Measurements from ENCODE around the gene CAMTA1.
"Not testable (repeated sequence)": the region's sequence is repeated elsewhere in the genome, so short reads cannot be mapped to it uniquely, and the experiment has no call there.

Gene CAMTA1

GRCh38 chr1:7684132-7684531 is 898.9 kb downstream of the CAMTA1 start:
- TF ChIP-seq CTCF (IDR thresholded peaks at IDR 0.05; ENCODE audit: control insufficient read depth, insufficient read depth, low read depth, low read length, missing control alignments), result no peak
- DNase-seq (ENCODE audit: low read depth), result no peak
- H3K4me3 ChIP-seq (ENCODE audit: control insufficient read depth, low read depth, low read length), result no peak overlapping the region

- TF ChIP-seq CTCF (IDR thresholded peaks at IDR 0.05; ENCODE audit: control insufficient read depth, insufficient read depth, low read depth, low read length, missing control alignments), result no peak
- no peak for DNase-seq (ENCODE audit: low read depth)
- H3K4me3 ChIP-seq (ENCODE audit: control insufficient read depth, low read depth, low read length), result no peak overlapping the region
Measured at GRCh38 chr1:7684861-7685635, 899.8 kb downstream of the CAMTA1 start.

- no peak for DNase-seq (ENCODE audit: low read depth)
- no peak overlapping the region for H3K4me3 ChIP-seq (ENCODE audit: control insufficient read depth, low read depth, low read length)
- no peak for TF ChIP-seq CTCF (IDR thresholded peaks at IDR 0.05; ENCODE audit: control insufficient read depth, insufficient read depth, low read depth, low read length, missing control alignments)
Measured at GRCh38 chr1:7686301-7686850, 901.1 kb downstream of the CAMTA1 start.

- no peak overlapping the region for H3K4me3 ChIP-seq (ENCODE audit: control insufficient read depth, low read depth, low read length)
- TF ChIP-seq CTCF (IDR thresholded peaks at IDR 0.05; ENCODE audit: control insufficient read depth, insufficient read depth, low read depth, low read length, missing control alignments), result no peak
- DNase-seq (ENCODE audit: low read depth), result no peak
Measured at GRCh38 chr1:7687411-7687810, 902.2 kb downstream of the CAMTA1 start.

GRCh38 chr1:7688659-7689058 is 903.4 kb downstream of the CAMTA1 start:
- no peak overlapping the region for H3K4me3 ChIP-seq (ENCODE audit: control insufficient read depth, low read depth, low read length)
- TF ChIP-seq CTCF (IDR thresholded peaks at IDR 0.05; ENCODE audit: control insufficient read depth, insufficient read depth, low read depth, low read length, missing control alignments), result no peak
- no peak for DNase-seq (ENCODE audit: low read depth)

- not testable (repeated sequence) for H3K4me3 ChIP-seq (ENCODE audit: control insufficient read depth, low read depth, low read length); DNase-seq (ENCODE audit: low read depth)
Measured at GRCh38 chr1:7689307-7689706, 904.1 kb downstream of the CAMTA1 start.

GRCh38 chr1:7690076-7690475 is 904.8 kb downstream of the CAMTA1 start:
- no peak overlapping the region for H3K4me3 ChIP-seq (ENCODE audit: control insufficient read depth, low read depth, low read length)
- no peak for DNase-seq (ENCODE audit: low read depth)
- no peak for TF ChIP-seq CTCF (IDR thresholded peaks at IDR 0.05; ENCODE audit: control insufficient read depth, insufficient read depth, low read depth, low read length, missing control alignments)

All from AG09309 (cell line).